H1 (cell line): Measurements from ENCODE around the gene IL17RD.

Source experiments
- CEBPB ChIP-seq: IDR thresholded peaks from 2 replicates; pipeline ENCODE4 v1.6.1; 2012; ENCODE audit warnings: low read depth, low read length
- TF ChIP-seq, protein P1 (sequence below), 3 experiments: IDR thresholded peaks; 1 replicate in 2 of 3; 2 replicates in 1 of 3; pipeline versions ENCODE4 v1.5.1 to v1.6.1; 2011; ENCODE audit warnings: low read length in 3 of 3, mild to moderate bottlenecking in 3 of 3, inconsistent platforms in 2 of 3, low read depth in 1 of 3, moderate library complexity in 1 of 3; ENCODE audit not compliant: insufficient read depth in 1 of 3; ENCODE audit errors: control extremely low read depth in 1 of 3

DNA sequence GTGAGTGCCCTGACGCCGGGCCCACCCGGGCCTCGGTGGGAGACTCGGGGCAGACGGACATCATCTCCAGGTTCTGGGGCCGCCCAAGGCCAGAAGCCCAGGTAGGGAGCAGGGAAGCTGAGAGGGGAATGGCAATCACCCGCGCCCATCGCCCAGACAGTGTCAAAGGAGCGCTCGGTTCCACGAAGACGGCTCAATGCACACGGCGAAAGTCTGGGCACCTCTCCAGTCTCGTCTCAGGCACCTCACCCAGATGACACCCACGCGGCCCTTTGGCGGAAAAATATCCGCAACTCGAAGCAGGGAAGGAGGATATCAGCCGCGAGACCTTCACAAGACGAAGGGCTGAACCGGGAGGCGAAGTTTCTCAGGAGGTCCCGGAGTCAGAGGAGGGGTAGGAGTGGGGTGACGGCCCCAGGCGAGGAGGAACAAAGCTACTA lies 916 bp downstream of the IL17RD start:
- TF ChIP-seq, protein P1, sequence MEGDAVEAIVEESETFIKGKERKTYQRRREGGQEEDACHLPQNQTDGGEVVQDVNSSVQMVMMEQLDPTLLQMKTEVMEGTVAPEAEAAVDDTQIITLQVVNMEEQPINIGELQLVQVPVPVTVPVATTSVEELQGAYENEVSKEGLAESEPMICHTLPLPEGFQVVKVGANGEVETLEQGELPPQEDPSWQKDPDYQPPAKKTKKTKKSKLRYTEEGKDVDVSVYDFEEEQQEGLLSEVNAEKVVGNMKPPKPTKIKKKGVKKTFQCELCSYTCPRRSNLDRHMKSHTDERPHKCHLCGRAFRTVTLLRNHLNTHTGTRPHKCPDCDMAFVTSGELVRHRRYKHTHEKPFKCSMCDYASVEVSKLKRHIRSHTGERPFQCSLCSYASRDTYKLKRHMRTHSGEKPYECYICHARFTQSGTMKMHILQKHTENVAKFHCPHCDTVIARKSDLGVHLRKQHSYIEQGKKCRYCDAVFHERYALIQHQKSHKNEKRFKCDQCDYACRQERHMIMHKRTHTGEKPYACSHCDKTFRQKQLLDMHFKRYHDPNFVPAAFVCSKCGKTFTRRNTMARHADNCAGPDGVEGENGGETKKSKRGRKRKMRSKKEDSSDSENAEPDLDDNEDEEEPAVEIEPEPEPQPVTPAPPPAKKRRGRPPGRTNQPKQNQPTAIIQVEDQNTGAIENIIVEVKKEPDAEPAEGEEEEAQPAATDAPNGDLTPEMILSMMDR (IDR thresholded peaks at IDR 0.05; ENCODE audit: control extremely low read depth in 1 of 3, insufficient read depth in 1 of 3, low read depth in 1 of 3, low read length in 3 of 3) = no peak
- no peak for TF ChIP-seq CEBPB
